Measurements from ENCODE around the gene UIMC1.

DNA sequence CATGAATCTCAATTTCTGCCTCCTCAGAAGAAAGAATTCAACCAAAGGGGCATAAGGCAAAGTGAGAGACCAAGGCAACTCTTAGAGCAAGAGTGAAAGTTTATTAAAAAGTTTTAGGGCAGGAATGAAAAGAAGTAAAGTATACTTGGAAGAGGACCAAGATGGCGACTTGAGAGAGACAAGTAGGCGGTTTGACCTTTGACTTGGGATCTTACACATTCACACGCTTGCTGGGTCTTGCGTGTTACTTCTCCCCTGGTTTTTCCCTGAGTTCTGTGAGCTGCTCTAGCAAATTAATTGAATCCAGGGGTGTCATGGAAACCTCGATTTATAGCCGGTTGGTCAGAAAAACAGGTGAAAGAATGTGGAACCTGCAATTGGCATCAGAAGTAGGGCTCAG, 22.9 kb upstream of the UIMC1 start:
- TF ChIP-seq, protein P1, sequence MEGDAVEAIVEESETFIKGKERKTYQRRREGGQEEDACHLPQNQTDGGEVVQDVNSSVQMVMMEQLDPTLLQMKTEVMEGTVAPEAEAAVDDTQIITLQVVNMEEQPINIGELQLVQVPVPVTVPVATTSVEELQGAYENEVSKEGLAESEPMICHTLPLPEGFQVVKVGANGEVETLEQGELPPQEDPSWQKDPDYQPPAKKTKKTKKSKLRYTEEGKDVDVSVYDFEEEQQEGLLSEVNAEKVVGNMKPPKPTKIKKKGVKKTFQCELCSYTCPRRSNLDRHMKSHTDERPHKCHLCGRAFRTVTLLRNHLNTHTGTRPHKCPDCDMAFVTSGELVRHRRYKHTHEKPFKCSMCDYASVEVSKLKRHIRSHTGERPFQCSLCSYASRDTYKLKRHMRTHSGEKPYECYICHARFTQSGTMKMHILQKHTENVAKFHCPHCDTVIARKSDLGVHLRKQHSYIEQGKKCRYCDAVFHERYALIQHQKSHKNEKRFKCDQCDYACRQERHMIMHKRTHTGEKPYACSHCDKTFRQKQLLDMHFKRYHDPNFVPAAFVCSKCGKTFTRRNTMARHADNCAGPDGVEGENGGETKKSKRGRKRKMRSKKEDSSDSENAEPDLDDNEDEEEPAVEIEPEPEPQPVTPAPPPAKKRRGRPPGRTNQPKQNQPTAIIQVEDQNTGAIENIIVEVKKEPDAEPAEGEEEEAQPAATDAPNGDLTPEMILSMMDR (IDR thresholded peaks at IDR 0.05 in 4 of 5, conservative IDR thresholded peaks at IDR 0.05 in 1 of 5): no peak
- no peak for TF ChIP-seq POLR2A (IDR thresholded peaks at IDR 0.05)

Data from gastrocnemius medialis (tissue), 4 donors.